Stimulated activated CD4-positive, alpha-beta T cell treated with anti-CD3 and anti-CD28 coated beads, Interleukin-2, amount 100 ng/mL, for 48 hours (primary cell): ENCODE measurements around the gene TNP1.

Experiments used
- DNase-seq, 2 donors: peaks; one replicate each; pipeline ENCODE4 v3.0.0-alpha.2; 2020

The TNP1 gene

GRCh38 chr2:216859944-216860343, at the start of gene TNP1:
TNP1 (minus strand) TSS chr2:216860064; CDS start chr2:216860034, 30 bp downstream.
- no peak for DNase-seq

GRCh38 chr2:216908300-216908699, 48.4 kb upstream of the TNP1 start:
- DNase-seq = no peak

GRCh38 chr2:216905649-216906329, 45.9 kb upstream of the TNP1 start:
- DNase-seq = no peak

- no peak for DNase-seq
Measured at GRCh38 chr2:216904974-216905373, 45.1 kb upstream of the TNP1 start.

GRCh38 chr2:216904554-216904953, 44.7 kb upstream of the TNP1 start:
- no peak for DNase-seq

GRCh38 chr2:216903470-216903869, 43.6 kb upstream of the TNP1 start:
- DNase-seq = no peak

GRCh38 chr2:216901273-216901672, 41.4 kb upstream of the TNP1 start:
- no peak for DNase-seq

GRCh38 chr2:216900406-216900805, 40.5 kb upstream of the TNP1 start:
- DNase-seq = no peak

- DNase-seq = no peak
Measured at GRCh38 chr2:216897561-216898203, 37.8 kb upstream of the TNP1 start.

- no peak for DNase-seq
Measured at GRCh38 chr2:216890138-216890537, 30.3 kb upstream of the TNP1 start.

GRCh38 chr2:216888887-216889622, 29.2 kb upstream of the TNP1 start:
- DNase-seq = no peak

- no peak for DNase-seq
Measured at GRCh38 chr2:216888081-216888480, 28.2 kb upstream of the TNP1 start.

GRCh38 chr2:216887138-216887537, 27.3 kb upstream of the TNP1 start:
- DNase-seq = no peak

GRCh38 chr2:216885117-216885553, 25.3 kb upstream of the TNP1 start:
- DNase-seq = no peak

GRCh38 chr2:216884347-216884746, 24.5 kb upstream of the TNP1 start:
- no peak for DNase-seq

- no peak for DNase-seq
Measured at GRCh38 chr2:216882876-216883275, 23.0 kb upstream of the TNP1 start.

GRCh38 chr2:216881411-216881810, 21.5 kb upstream of the TNP1 start:
- no peak for DNase-seq

GRCh38 chr2:216880509-216881184, 20.8 kb upstream of the TNP1 start:
- DNase-seq = no peak

- no peak for DNase-seq
Measured at GRCh38 chr2:216879727-216880508, 20.1 kb upstream of the TNP1 start.

- DNase-seq = no peak
Measured at GRCh38 chr2:216878072-216878471, 18.2 kb upstream of the TNP1 start.

GRCh38 chr2:216877085-216877484, 17.2 kb upstream of the TNP1 start:
- no peak for DNase-seq

GRCh38 chr2:216875862-216876261, 16.0 kb upstream of the TNP1 start:
- DNase-seq = no peak

GRCh38 chr2:216873573-216873972, 13.7 kb upstream of the TNP1 start:
- DNase-seq = no peak
